ENCODE data around the gene SLC45A1.

Gene SLC45A1

GRCh38 chr1:8384577-8384976 is 66.7 kb downstream of the SLC45A1 start:
- TF ChIP-seq CTCF (IDR thresholded peaks at IDR 0.05) = no peak
- Histone ChIP-seq H3K9me3 (ENCODE audit: control insufficient read depth, low read length) (no peaks in the 10 kb centered on the region), H3K4me2 (ENCODE audit: low read length) (no peak overlapping the region), H2AFZ (no peak overlapping the region), H3K4me1 (peaks cover 3% of the 10 kb centered on the region), H3K4me3 (ENCODE audit: low read depth, low read length) (no peak overlapping the region), H3K27me3 (ENCODE audit: control insufficient read depth, insufficient read depth, low read length) (no peaks in the 10 kb centered on the region), H3K27ac (no peak overlapping the region), H3K9ac (no peak overlapping the region), H3K36me3 (ENCODE audit: control insufficient read depth, insufficient read depth, low read length) (no peaks in the 10 kb centered on the region), H3K79me2 (peaks cover 26% of the 10 kb centered on the region)

GRCh38 chr1:8386247-8386646 is 68.3 kb downstream of the SLC45A1 start:
- Histone ChIP-seq H2AFZ (no peak overlapping the region), H3K27me3 (ENCODE audit: control insufficient read depth, insufficient read depth, low read length) (no peaks in the 10 kb centered on the region), H3K27ac (no peak overlapping the region), H3K36me3 (ENCODE audit: control insufficient read depth, insufficient read depth, low read length) (no peaks in the 10 kb centered on the region), H3K9ac (no peak overlapping the region), H3K4me3 (ENCODE audit: low read depth, low read length) (no peak overlapping the region), H3K4me2 (ENCODE audit: low read length) (no peak overlapping the region), H3K9me3 (ENCODE audit: control insufficient read depth, low read length) (no peaks in the 10 kb centered on the region), H3K79me2 (peaks cover 29% of the 10 kb centered on the region), H3K4me1 (peaks cover 3% of the 10 kb centered on the region)
- no peak for TF ChIP-seq CTCF (IDR thresholded peaks at IDR 0.05)

- peaks cover 6% of the 10 kb centered on the region for H3K4me1 ChIP-seq
- H3K27ac ChIP-seq = no peak overlapping the region
- H3K9me3 ChIP-seq (ENCODE audit: control insufficient read depth, low read length) = no peaks in the 10 kb centered on the region
Observed at GRCh38 chr1:8388732-8389562, 71.0 kb downstream of the SLC45A1 start.

GRCh38 chr1:8389958-8390535 is 72.1 kb downstream of the SLC45A1 start:
- no peak for TF ChIP-seq CTCF (IDR thresholded peaks at IDR 0.05)
- H3K4me1 ChIP-seq = peaks cover 3% of the 10 kb centered on the region
- no peak overlapping the region for H3K4me2 ChIP-seq (ENCODE audit: low read length)
- no peaks in the 10 kb centered on the region for H3K9me3 ChIP-seq (ENCODE audit: control insufficient read depth, low read length)
- H3K4me3 ChIP-seq (ENCODE audit: low read depth, low read length) = no peak overlapping the region
- peaks cover 33% of the 10 kb centered on the region for H3K79me2 ChIP-seq
- H3K27me3 ChIP-seq (ENCODE audit: control insufficient read depth, insufficient read depth, low read length) = no peaks in the 10 kb centered on the region
- H3K36me3 ChIP-seq (ENCODE audit: control insufficient read depth, insufficient read depth, low read length) = no peaks in the 10 kb centered on the region
- no peak overlapping the region for H2AFZ ChIP-seq
- no peak overlapping the region for H3K9ac ChIP-seq
- H3K27ac ChIP-seq = no peak overlapping the region

More at GRCh38 chr1:8388732-8389562, 71.0 kb downstream of the SLC45A1 start:
- no peak overlapping the region for H2AFZ ChIP-seq
- no peak overlapping the region for H3K4me2 ChIP-seq (ENCODE audit: low read length)
- peaks cover 29% of the 10 kb centered on the region for H3K79me2 ChIP-seq
- no peaks in the 10 kb centered on the region for H3K36me3 ChIP-seq (ENCODE audit: control insufficient read depth, insufficient read depth, low read length)
- H3K27me3 ChIP-seq (ENCODE audit: control insufficient read depth, insufficient read depth, low read length) = no peaks in the 10 kb centered on the region
- TF ChIP-seq CTCF (IDR thresholded peaks at IDR 0.05) = no peak
- H3K9ac ChIP-seq = no peak overlapping the region
- no peak overlapping the region for H3K4me3 ChIP-seq (ENCODE audit: low read depth, low read length)
